GM12878 (cell line): Measurements from ENCODE around the gene DNASE2. TPM values are rescaled to one million over a fixed set of nuclear protein-coding genes. Genes with fewer than 3 reads are reported as not detected.

Experiments
- ATAC-seq: fragments of 200-7000 bp; cut with Tn5 transposase; 3 replicates; pipeline ENCODE4 v1.9.1; 2020; ENCODE audit warnings: mild to moderate bottlenecking, moderate library complexity
- BruUV-seq: library from RNA; stranded (reverse); fragments of 400-500 nt; replicated peaks from 2 replicates; lab custom pipeline; 2021; lab: Mats Ljungman, UMichigan
- CTCF ChIA-PET: fragments of 300-600 bp; sonication (Branson Sonifier 250); formaldehyde crosslinking; extraction: SDS; loops from one replicate; lab custom pipeline; 2021; ENCODE audit warnings: inconsistent platforms; lab: Yijun Ruan, JAX
- POLR2A ChIA-PET: fragments of 350-600 bp; formaldehyde crosslinking; extraction: SDS; loops from one replicate; lab custom pipeline; 2021; ENCODE audit warnings: inconsistent platforms; lab: Charles Lee
- RAD21 ChIA-PET: fragments of 300-600 bp; sonication (Branson Sonifier 250); formaldehyde crosslinking; loops from one replicate; lab custom pipeline; 2023; ENCODE audit warnings: antibody characterized with exemption; ENCODE audit not compliant: unreplicated experiment; lab: Charles Lee
- SMC1A ChIA-PET: fragments of 300-600 bp; sonication (Branson Sonifier 250); formaldehyde crosslinking; loops from one replicate; lab custom pipeline; 2023; ENCODE audit not compliant: unreplicated experiment, uncharacterized antibody; lab: Charles Lee
- DNase-seq: peaks from one replicate; pipeline ENCODE4 v3.0.0-alpha.2; 2011; ENCODE audit warnings: low read depth, low spot score
- FAIRE-seq: peaks from 3 replicates; lab custom pipeline; 2011; peaks lifted over from hg19 to GRCh38; lab: Jason Lieb, UNC
- H2AFZ ChIP-seq: 2 replicates; pipeline ENCODE4 v1.6.0; 2011; ENCODE audit warnings: low read depth, low read length, control low read depth; ENCODE audit not compliant: control insufficient read depth
- H3K27ac ChIP-seq: 2 replicates; pipeline ENCODE4 v1.5.1; 2011; ENCODE audit warnings: control low read depth; ENCODE audit not compliant: control insufficient read depth, insufficient read depth
- H3K27me3 ChIP-seq, 2 experiments: replicated peaks in 1 of 2; 2 replicates each; pipeline versions ENCODE4 v1.6.0 to v1.6.1; 2011; ENCODE audit warnings: low read length in 1 of 2; ENCODE audit not compliant: control insufficient read depth in 2 of 2, insufficient read depth in 2 of 2
- H3K36me3 ChIP-seq, 2 experiments: 2 replicates each; pipeline ENCODE4 v1.5.1; 2011; ENCODE audit warnings: low read length in 1 of 2; ENCODE audit not compliant: control insufficient read depth in 2 of 2, insufficient read depth in 2 of 2
- H3K4me1 ChIP-seq: 2 replicates; pipeline ENCODE4 v1.6.1; 2011; ENCODE audit warnings: mild to moderate bottlenecking, low read length, moderate library complexity, mixed read lengths; ENCODE audit not compliant: control insufficient read depth, insufficient read depth
- H3K4me2 ChIP-seq: 2 replicates; pipeline ENCODE4 v1.6.0; 2011; ENCODE audit warnings: control low read depth; ENCODE audit not compliant: control insufficient read depth, insufficient read depth
- H3K4me3 ChIP-seq: fragments of 200-600 bp; sonication (generic); 2 replicates; pipeline ENCODE4 v1.5.1; 2016
- H3K79me2 ChIP-seq: 2 replicates; pipeline ENCODE4 v1.6.0; 2011; ENCODE audit warnings: low read length; ENCODE audit not compliant: control insufficient read depth, insufficient read depth
- H3K9ac ChIP-seq: 2 replicates; pipeline ENCODE4 v1.8.0; 2011; ENCODE audit warnings: low read length, control low read depth, mixed read lengths; ENCODE audit not compliant: control insufficient read depth, insufficient read depth
- H3K9me3 ChIP-seq: replicated peaks from 3 replicates; pipeline ENCODE4 v1.5.1; 2011; ENCODE audit warnings: mild to moderate bottlenecking, low read length; ENCODE audit not compliant: control insufficient read depth, insufficient read depth
- H4K20me1 ChIP-seq: 2 replicates; pipeline ENCODE4 v1.6.0; 2011; ENCODE audit not compliant: control insufficient read depth, insufficient read depth
- CEBPB ChIP-seq, 2 experiments: fragments of 150-350 bp in 1 of 2; IDR thresholded peaks; 2 replicates each; pipeline ENCODE4 v1.6.1; 2012 to 2014; ENCODE audit warnings: low read depth in 2 of 2, low read length in 2 of 2, borderline replicate concordance in 1 of 2, inconsistent platforms in 1 of 2
- CHD2 ChIP-seq: IDR thresholded peaks from 2 replicates; pipeline ENCODE4 v1.6.1; 2011; ENCODE audit warnings: low read depth, low read length, improper control_type of control experiment, borderline replicate concordance
- ETV6 ChIP-seq, 2 experiments: fragments of 450-650 bp in 1 of 2; IDR thresholded peaks in 1 of 2; conservative IDR thresholded peaks in 1 of 2; 2 replicates each; pipeline ENCODE4 v1.6.1; 2014; ENCODE audit warnings: antibody characterized with exemption in 1 of 2, borderline replicate concordance in 1 of 2, low read depth in 1 of 2, mild to moderate bottlenecking in 1 of 2, moderate library complexity in 1 of 2
- JUNB ChIP-seq: IDR thresholded peaks from 2 replicates; pipeline ENCODE4 v1.6.1; 2016; ENCODE audit warnings: antibody characterized with exemption, mild to moderate bottlenecking
- MEF2A ChIP-seq: IDR thresholded peaks from 2 replicates; pipeline ENCODE4 v1.6.1; 2011; ENCODE audit warnings: low read depth, mild to moderate bottlenecking, low read length, moderate library complexity; ENCODE audit not compliant: insufficient read depth
- MEF2B ChIP-seq: fragments of 450-650 bp; IDR thresholded peaks from 2 replicates; pipeline ENCODE4 v1.6.1; 2018; ENCODE audit warnings: mild to moderate bottlenecking, moderate library complexity; ENCODE audit not compliant: partially characterized antibody, poor library complexity, severe bottlenecking
- MTA2 ChIP-seq: fragments of 450-650 bp; IDR thresholded peaks from 2 replicates; pipeline ENCODE4 v1.6.1; 2016; ENCODE audit warnings: low read depth, mild to moderate bottlenecking, moderate library complexity
- SMAD1 ChIP-seq: fragments of 450-650 bp; IDR thresholded peaks from 2 replicates; pipeline ENCODE4 v1.6.1; 2018; ENCODE audit warnings: mild to moderate bottlenecking, low read depth; ENCODE audit not compliant: partially characterized antibody
- SUZ12 ChIP-seq: fragments of 200-600 bp; sonication (generic); IDR thresholded peaks from one replicate; pipeline ENCODE4 v1.6.1; 2018; ENCODE audit warnings: antibody characterized with exemption, mild to moderate bottlenecking; ENCODE audit not compliant: unreplicated experiment
- TCF3 ChIP-seq: IDR thresholded peaks from 2 replicates; pipeline ENCODE4 v1.6.1; 2012; ENCODE audit warnings: low read depth, mild to moderate bottlenecking, low read length, borderline replicate concordance; ENCODE audit not compliant: insufficient read depth
- ZNF622 ChIP-seq: fragments of 450-650 bp; IDR thresholded peaks from 2 replicates; pipeline ENCODE4 v1.6.1; 2017; ENCODE audit warnings: mild to moderate bottlenecking, inconsistent platforms
- WGBS: methylation state at CpG from one replicate; pipeline ENCODE4 v1.1.6; 2016; ENCODE audit warnings: low lambda C conversion rate; ENCODE audit not compliant: insufficient replicate concordance, insufficient coverage; ENCODE audit errors: missing lambda C conversion rate; 5-methylcytosine and 5-hydroxymethylcytosine counted together
- in situ Hi-C: fragments of 300-500 bp; cut with MboI; formaldehyde crosslinking; loops from 9 replicates; pipeline ENCODE4 v1.14.3; 2018; ENCODE audit warnings: mixed read lengths
- intact Hi-C: fragments of 100-400 bp; cut with micrococcal nuclease; formaldehyde crosslinking; loops from one replicate; pipeline ENCODE4 v1.14.2; 2022; ENCODE audit not compliant: unreplicated experiment
- polyA plus RNA-seq, 11 experiments: library from polyadenylated mRNA; depleted of rRNA in 4 of 11; unstranded in 6 of 11; stranded (reverse) in 5 of 11; fragments of >200 nt; fragmentation: Nextera tagmentation in 4 of 11; fragmentation: Illumina TruSeq in 1 of 11; extraction: Ambion mirVana in 4 of 11; extraction: Trizol in 1 of 11; gene quantifications; 1 replicate in 1 of 11; 2 replicates in 10 of 11; pipeline versions ENCODE4 v1.2.1 to v1.2.3, GENCODE V29; 2011 to 2016; ENCODE audit warnings: inconsistent platforms in 2 of 11, missing spikeins in 2 of 11, low read depth in 1 of 11
- total RNA-seq, 4 experiments: library from RNA; depleted of rRNA in 3 of 4; stranded (reverse); fragments of >200 nt in 3 of 4; fragmentation: Illumina TruSeq in 1 of 4; extraction: Trizol in 1 of 4; gene quantifications; 2 replicates each; pipeline versions ENCODE4 v1.2.1 to v1.2.3, GENCODE V29; 2013 to 2021
- TF ChIP-seq, protein P1 (sequence below): fragments of 450-650 bp; IDR thresholded peaks from 2 replicates; pipeline ENCODE4 v1.6.1; 2017; ENCODE audit warnings: antibody characterized with exemption, mild to moderate bottlenecking, moderate library complexity
- TF ChIP-seq, protein P2 (sequence below): fragments of 450-650 bp; IDR thresholded peaks from 2 replicates; pipeline ENCODE4 v1.6.1; 2017; ENCODE audit warnings: mild to moderate bottlenecking, moderate library complexity

The DNASE2 gene
- total and polyA plus RNA-seq, 10 of the 15 experiments (the other 5 are each of a cell fraction or from before 2014, with no cell fraction given) = 4.9 to 32.1 (median 22.0) TPM

DNA sequence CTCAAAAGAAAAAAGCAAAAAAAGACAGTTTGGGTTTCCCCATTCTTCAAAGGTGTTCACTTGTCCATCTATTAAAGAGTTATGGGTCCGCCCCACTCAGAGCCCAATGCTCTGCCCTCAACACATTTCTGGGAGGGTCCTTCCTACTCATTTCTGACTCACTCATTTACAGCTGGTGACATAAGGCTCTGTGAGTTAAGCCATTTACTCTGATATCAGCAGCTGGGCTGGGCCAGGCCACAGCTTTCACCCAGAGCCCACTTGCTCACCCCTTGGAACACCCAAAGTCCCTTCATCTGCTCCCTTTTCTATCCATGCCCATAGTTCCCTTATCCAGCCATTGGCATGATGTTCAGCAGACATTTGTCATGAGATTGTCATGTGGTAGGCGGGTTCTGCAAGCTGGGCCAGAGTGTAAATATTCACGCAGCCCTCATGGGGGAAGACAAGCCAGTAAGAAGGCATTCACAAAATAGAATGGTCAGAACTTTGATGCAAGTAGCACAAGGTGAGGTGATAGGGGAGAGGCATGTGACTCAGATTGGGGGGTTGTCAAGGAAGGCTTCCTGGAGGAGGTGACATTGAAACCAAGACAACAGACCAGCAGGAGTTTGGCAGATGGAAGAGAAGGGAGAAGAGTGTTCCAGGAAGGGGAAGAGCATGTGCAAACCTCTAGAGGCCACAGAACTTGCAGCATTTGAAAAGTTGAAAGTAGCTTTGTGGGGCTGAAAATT, 37.1 kb downstream of the DNASE2 start (continued):
- no peak for TF ChIP-seq MTA2

DNA sequence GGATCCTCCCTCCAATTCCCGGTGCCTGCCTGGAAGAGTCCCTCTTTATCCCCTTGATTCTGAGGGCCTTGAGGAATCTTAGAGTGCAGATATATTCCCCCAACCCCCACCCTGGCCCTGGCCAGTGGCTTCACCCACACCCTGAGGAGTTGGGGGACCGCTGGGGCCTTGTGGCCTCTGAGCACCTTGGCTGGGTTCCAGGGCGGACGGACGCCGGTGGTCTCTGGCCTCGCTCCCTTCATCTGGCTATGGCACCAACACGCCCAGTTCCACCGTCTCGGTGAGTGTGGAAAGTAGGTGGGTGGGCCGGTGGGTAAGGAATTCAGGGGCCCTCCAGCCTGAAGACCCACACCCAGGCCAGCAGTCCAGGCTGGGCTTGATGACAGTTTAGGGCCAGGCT, 37.9 kb downstream of the DNASE2 start:
- H3K4me3 ChIP-seq = no peak overlapping the region
- SMC1A ChIA-PET = no interaction called here
- H2AFZ ChIP-seq = no peak overlapping the region
- ATAC-seq (no peak), FAIRE-seq (no peak), DNase-seq (no peak)
- WGBS = 77% methylated on average over 11 of the region's 11 CpGs
- intact Hi-C loops (no loop called here), in situ Hi-C loops (no loop called here)
- POLR2A ChIA-PET = no interaction called here
- no peaks in the 10 kb centered on the region for H4K20me1 ChIP-seq
- CTCF ChIA-PET = interaction anchor here (10.1 kb wide), 1 partner anchor 83 kb away, joined by 235 read pairs; no protein-coding TSS in a partner anchor
- H3K4me2 ChIP-seq = no peak overlapping the region
- RAD21 ChIA-PET = no interaction called here
- BruUV-seq = no TSS peak
- H3K4me1 ChIP-seq = peaks cover 3% of the 10 kb centered on the region
- no peaks in the 10 kb centered on the region; the same call in 2 of the 3 replicates for H3K9me3 ChIP-seq
- H3K79me2 ChIP-seq = no peaks in the 10 kb centered on the region
- H3K9ac ChIP-seq = no peak overlapping the region
- H3K27ac ChIP-seq = no peak overlapping the region
- peaks cover 0 to 12% of the 10 kb centered on the region in 2 experiments for H3K27me3 ChIP-seq
- H3K36me3 ChIP-seq = no peaks in the 10 kb centered on the region
- TF ChIP-seq CHD2 (no peak), MEF2B (no peak), CEBPB (IDR thresholded peaks at IDR 0.05; ENCODE audit: borderline replicate concordance in 1 of 2, low read depth in 2 of 2, low read length in 2 of 2) (no peak), SUZ12 (no peak), ZNF622 (no peak), JUNB (no peak), MEF2A (no peak), SMAD1 (no peak), TCF3 (no peak), ETV6 (conservative IDR thresholded peaks at IDR 0.05 in 1 of 2, IDR thresholded peaks at IDR 0.05 in 1 of 2; ENCODE audit: borderline replicate concordance in 1 of 2, low read depth in 1 of 2) (no peak)
- TF ChIP-seq, protein P1, sequence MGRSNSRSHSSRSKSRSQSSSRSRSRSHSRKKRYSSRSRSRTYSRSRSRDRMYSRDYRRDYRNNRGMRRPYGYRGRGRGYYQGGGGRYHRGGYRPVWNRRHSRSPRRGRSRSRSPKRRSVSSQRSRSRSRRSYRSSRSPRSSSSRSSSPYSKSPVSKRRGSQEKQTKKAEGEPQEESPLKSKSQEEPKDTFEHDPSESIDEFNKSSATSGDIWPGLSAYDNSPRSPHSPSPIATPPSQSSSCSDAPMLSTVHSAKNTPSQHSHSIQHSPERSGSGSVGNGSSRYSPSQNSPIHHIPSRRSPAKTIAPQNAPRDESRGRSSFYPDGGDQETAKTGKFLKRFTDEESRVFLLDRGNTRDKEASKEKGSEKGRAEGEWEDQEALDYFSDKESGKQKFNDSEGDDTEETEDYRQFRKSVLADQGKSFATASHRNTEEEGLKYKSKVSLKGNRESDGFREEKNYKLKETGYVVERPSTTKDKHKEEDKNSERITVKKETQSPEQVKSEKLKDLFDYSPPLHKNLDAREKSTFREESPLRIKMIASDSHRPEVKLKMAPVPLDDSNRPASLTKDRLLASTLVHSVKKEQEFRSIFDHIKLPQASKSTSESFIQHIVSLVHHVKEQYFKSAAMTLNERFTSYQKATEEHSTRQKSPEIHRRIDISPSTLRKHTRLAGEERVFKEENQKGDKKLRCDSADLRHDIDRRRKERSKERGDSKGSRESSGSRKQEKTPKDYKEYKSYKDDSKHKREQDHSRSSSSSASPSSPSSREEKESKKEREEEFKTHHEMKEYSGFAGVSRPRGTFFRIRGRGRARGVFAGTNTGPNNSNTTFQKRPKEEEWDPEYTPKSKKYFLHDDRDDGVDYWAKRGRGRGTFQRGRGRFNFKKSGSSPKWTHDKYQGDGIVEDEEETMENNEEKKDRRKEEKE = no peak
- TF ChIP-seq, protein P2, sequence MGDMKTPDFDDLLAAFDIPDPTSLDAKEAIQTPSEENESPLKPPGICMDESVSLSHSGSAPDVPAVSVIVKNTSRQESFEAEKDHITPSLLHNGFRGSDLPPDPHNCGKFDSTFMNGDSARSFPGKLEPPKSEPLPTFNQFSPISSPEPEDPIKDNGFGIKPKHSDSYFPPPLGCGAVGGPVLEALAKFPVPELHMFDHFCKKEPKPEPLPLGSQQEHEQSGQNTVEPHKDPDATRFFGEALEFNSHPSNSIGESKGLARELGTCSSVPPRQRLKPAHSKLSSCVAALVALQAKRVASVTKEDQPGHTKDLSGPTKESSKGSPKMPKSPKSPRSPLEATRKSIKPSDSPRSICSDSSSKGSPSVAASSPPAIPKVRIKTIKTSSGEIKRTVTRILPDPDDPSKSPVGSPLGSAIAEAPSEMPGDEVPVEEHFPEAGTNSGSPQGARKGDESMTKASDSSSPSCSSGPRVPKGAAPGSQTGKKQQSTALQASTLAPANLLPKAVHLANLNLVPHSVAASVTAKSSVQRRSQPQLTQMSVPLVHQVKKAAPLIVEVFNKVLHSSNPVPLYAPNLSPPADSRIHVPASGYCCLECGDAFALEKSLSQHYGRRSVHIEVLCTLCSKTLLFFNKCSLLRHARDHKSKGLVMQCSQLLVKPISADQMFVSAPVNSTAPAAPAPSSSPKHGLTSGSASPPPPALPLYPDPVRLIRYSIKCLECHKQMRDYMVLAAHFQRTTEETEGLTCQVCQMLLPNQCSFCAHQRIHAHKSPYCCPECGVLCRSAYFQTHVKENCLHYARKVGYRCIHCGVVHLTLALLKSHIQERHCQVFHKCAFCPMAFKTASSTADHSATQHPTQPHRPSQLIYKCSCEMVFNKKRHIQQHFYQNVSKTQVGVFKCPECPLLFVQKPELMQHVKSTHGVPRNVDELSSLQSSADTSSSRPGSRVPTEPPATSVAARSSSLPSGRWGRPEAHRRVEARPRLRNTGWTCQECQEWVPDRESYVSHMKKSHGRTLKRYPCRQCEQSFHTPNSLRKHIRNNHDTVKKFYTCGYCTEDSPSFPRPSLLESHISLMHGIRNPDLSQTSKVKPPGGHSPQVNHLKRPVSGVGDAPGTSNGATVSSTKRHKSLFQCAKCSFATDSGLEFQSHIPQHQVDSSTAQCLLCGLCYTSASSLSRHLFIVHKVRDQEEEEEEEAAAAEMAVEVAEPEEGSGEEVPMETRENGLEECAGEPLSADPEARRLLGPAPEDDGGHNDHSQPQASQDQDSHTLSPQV = no peak
